CD8-positive, alpha-beta memory T cell (primary cell): ENCODE data around the gene FUT8. TPM values are rescaled to one million over a fixed set of nuclear protein-coding genes. Genes with fewer than 3 reads are reported as not detected.
A peak's percentile ranks its signal among the peaks of the same experiment; 100 is the strongest.

Experiments used
- CTCF ChIA-PET: fragments of 350-600 bp; sonication (Branson Sonifier 250); formaldehyde crosslinking; loops from one replicate; lab custom pipeline; 2021; ENCODE audit warnings: antibody characterized with exemption; lab: Charles Lee
- POLR2A ChIA-PET: fragments of 350-600 bp; sonication (Branson Sonifier 250); formaldehyde crosslinking; loops from one replicate; lab custom pipeline; 2021; ENCODE audit warnings: antibody characterized with exemption; lab: Charles Lee
- DNase-seq, 5 donors: peaks; one replicate each; pipeline versions ENCODE4 v3.0.0 to v3.0.0-alpha.2; 2020 to 2022; ENCODE audit warnings: mixed read lengths in 1 of 5
- H3K27ac ChIP-seq: one replicate; pipeline ENCODE4 v1.7.0; 2013; ENCODE audit warnings: low read depth, mild to moderate bottlenecking, low read length, moderate library complexity
- H3K27me3 ChIP-seq: 2 replicates; pipeline ENCODE4 v1.7.0; 2013; ENCODE audit warnings: low read length, mild to moderate bottlenecking; ENCODE audit not compliant: insufficient read depth, poor library complexity, severe bottlenecking
- H3K36me3 ChIP-seq: 2 replicates; pipeline ENCODE4 v1.7.0; 2013; ENCODE audit warnings: mild to moderate bottlenecking, low read length, moderate library complexity; ENCODE audit not compliant: insufficient read depth
- H3K4me1 ChIP-seq: 2 replicates; pipeline ENCODE4 v1.7.0; 2013; ENCODE audit warnings: mild to moderate bottlenecking, low read length, moderate library complexity; ENCODE audit not compliant: insufficient read depth
- H3K4me3 ChIP-seq: 2 replicates; pipeline ENCODE4 v1.7.0; 2013; ENCODE audit warnings: mild to moderate bottlenecking, low read length
- H3K9me3 ChIP-seq: 2 replicates; pipeline ENCODE4 v1.7.0; 2013; ENCODE audit warnings: mild to moderate bottlenecking, low read length
- H3K27ac Mint-ChIP-seq, 8 donors: one replicate each; pipeline ENCODE4 v1.8.0; 2020 to 2021; ENCODE audit warnings: mixed read lengths in 8 of 8, mild to moderate bottlenecking in 6 of 8, inconsistent platforms in 3 of 8, moderate library complexity in 3 of 8
- H3K27me3 Mint-ChIP-seq, 2 donors: one replicate each; pipeline ENCODE4 v1.8.0; 2020 to 2021; ENCODE audit warnings: mixed read lengths in 2 of 2, mild to moderate bottlenecking in 1 of 2, moderate library complexity in 1 of 2
- H3K36me3 Mint-ChIP-seq, 3 donors: one replicate each; pipeline ENCODE4 v1.8.0; 2020 to 2021; ENCODE audit warnings: mixed read lengths in 3 of 3, inconsistent platforms in 1 of 3, mild to moderate bottlenecking in 1 of 3
- H3K4me1 Mint-ChIP-seq, 3 donors: one replicate each; pipeline ENCODE4 v1.8.0; 2020 to 2021; ENCODE audit warnings: mixed read lengths in 3 of 3, inconsistent platforms in 1 of 3, mild to moderate bottlenecking in 1 of 3
- H3K4me3 Mint-ChIP-seq, 7 donors: one replicate each; pipeline ENCODE4 v1.8.0; 2020 to 2021; ENCODE audit warnings: mixed read lengths in 7 of 7, mild to moderate bottlenecking in 6 of 7, moderate library complexity in 4 of 7, inconsistent platforms in 2 of 7
- H3K9me3 Mint-ChIP-seq, 5 donors: one replicate each; pipeline ENCODE4 v1.8.0; 2020 to 2022; ENCODE audit warnings: mixed read lengths in 5 of 5, mild to moderate bottlenecking in 3 of 5, moderate library complexity in 2 of 5, inconsistent platforms in 1 of 5
- polyA plus RNA-seq: library from polyadenylated mRNA; unstranded; fragments of 300-500 nt; fragmentation: Illumina TruSeq; gene quantifications from one replicate; pipeline ENCODE4 v1.2.3, GENCODE V29; 2021
- total RNA-seq, 2 experiments: library from RNA; stranded (reverse); gene quantifications; one replicate each; pipeline ENCODE4 v1.2.3, GENCODE V29; 2021

The FUT8 gene
- total and polyA plus RNA-seq, 3 experiments from 2014 or later, result 13.3 to 81.7 (median 76.0) TPM

DNA sequence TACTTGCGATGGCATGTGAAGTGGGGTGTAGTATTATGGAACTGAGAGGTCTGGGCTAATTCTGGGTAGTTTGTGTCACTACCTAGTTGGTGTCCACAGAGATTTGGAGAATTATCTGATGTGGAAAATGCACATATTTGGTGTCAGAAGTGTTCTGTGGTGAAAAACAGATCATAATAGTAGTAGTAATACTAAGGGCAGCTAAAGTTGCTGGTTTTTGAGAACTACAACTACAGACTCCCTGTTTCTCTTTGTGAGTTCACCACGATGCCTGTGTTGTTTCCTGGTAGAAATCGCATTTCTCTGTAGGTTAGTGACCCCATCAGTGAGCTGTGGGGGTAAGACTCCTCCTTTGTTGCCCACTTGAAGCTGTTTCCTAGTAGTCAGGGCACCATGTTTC, 206.5 kb downstream of the FUT8 start:
- Histone ChIP-seq H3K4me3 (no peak overlapping the region), H3K27ac (no peak overlapping the region), H3K36me3 (no peaks in the 10 kb centered on the region), H3K27me3 (no peaks in the 10 kb centered on the region), H3K4me1 (no peaks in the 10 kb centered on the region), H3K9me3 (no peaks in the 10 kb centered on the region)
- ChIA-PET POLR2A (no interaction called here), CTCF (no interaction called here)
- H3K27ac Mint-ChIP-seq, result peak overlapping the region in 1 of 8 donors; percentile 58
- no peaks in the 10 kb centered on the region for H3K27me3 Mint-ChIP-seq
- peaks cover 8 to 36% (median 9%) of the 10 kb centered on the region in 3 donors for H3K36me3 Mint-ChIP-seq
- no peak for DNase-seq
- H3K4me3 Mint-ChIP-seq, result no peak overlapping the region
- H3K9me3 Mint-ChIP-seq, result no peaks in the 10 kb centered on the region
- H3K4me1 Mint-ChIP-seq, result peaks cover 7 to 15% (median 9%) of the 10 kb centered on the region in 3 donors

- peaks cover 7 to 11% (median 9%) of the 10 kb centered on the region in 3 donors for H3K4me1 Mint-ChIP-seq
- no peak overlapping the region for H3K27ac ChIP-seq
- no peaks in the 10 kb centered on the region for H3K9me3 Mint-ChIP-seq
- ChIA-PET POLR2A (no interaction called here), CTCF (no interaction called here)
- H3K4me1 ChIP-seq, result no peaks in the 10 kb centered on the region
- H3K36me3 ChIP-seq, result no peaks in the 10 kb centered on the region
- no peaks in the 10 kb centered on the region for H3K27me3 ChIP-seq
- H3K4me3 ChIP-seq, result no peak overlapping the region
- DNase-seq, result no peak
- peak overlapping the region in 2 of 8 donors; percentile 3 to 46 for H3K27ac Mint-ChIP-seq
- no peaks in the 10 kb centered on the region for H3K9me3 ChIP-seq
- no peak overlapping the region for H3K4me3 Mint-ChIP-seq
- H3K27me3 Mint-ChIP-seq, result no peaks in the 10 kb centered on the region
- peaks cover 8 to 39% (median 11%) of the 10 kb centered on the region in 3 donors for H3K36me3 Mint-ChIP-seq
Measured at GRCh38 chr14:65620195-65620594, 207.7 kb downstream of the FUT8 start.

DNA sequence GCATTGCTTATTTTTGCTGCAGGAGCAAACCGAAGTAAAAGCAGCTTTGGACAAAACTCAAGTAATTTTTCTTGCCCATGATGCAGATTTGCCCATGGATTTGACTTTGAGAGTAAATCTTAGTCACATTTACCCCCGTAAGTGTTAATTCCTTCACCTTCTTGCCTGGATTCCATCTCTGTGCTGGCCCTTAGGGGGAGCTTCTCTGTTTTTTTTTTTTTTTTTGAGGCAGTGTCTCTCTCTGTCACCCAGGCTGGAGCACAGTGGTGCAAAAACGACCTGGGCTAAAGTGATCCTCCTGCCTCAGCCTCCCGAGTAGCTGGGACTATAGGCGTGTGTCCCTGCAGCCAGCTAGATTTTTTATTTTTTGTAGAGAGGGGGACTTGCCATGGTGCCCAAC, 210.2 kb downstream of the FUT8 start:
- no peak for DNase-seq
- no peak overlapping the region for H3K4me3 ChIP-seq
- no peak overlapping the region for H3K4me3 Mint-ChIP-seq
- no peaks in the 10 kb centered on the region for H3K27me3 ChIP-seq
- H3K36me3 ChIP-seq, result no peaks in the 10 kb centered on the region
- H3K36me3 Mint-ChIP-seq, result peaks cover 0 to 23% (median 8%) of the 10 kb centered on the region in 3 donors
- peaks cover 7 to 14% (median 9%) of the 10 kb centered on the region in 3 donors for H3K4me1 Mint-ChIP-seq
- H3K9me3 Mint-ChIP-seq, result no peaks in the 10 kb centered on the region
- H3K9me3 ChIP-seq, result no peaks in the 10 kb centered on the region
- no peaks in the 10 kb centered on the region for H3K27me3 Mint-ChIP-seq
- ChIA-PET POLR2A (no interaction called here), CTCF (no interaction called here)
- no peak overlapping the region for H3K27ac ChIP-seq
- H3K4me1 ChIP-seq, result no peaks in the 10 kb centered on the region
- H3K27ac Mint-ChIP-seq, result no peak overlapping the region

DNA sequence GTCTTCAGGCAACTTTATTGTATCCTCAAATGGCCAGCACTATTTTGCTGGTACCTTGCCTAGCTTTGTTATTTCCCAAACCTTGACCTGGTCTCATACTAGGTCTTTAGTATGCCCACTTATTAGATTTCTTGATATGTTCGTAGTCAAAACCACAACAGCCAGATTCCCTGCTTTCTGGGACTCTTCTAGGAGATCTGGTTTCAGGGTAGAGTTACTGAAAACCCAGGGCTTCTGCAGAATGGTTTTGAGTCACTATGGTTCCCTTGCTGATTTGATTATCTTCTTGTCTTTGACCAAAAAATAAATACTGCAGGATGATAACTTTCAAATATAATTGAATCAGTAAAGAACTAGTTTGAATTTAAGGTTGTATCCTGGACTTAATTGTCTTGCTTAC, 211.2 kb downstream of the FUT8 start:
- no peak overlapping the region for H3K4me3 ChIP-seq
- no peak for DNase-seq
- Mint-ChIP-seq H3K27me3 (no peaks in the 10 kb centered on the region), H3K4me3 (no peak overlapping the region), H3K36me3 (peaks cover 0 to 21% (median 8%) of the 10 kb centered on the region in 3 donors), H3K4me1 (peaks cover 7 to 14% (median 8%) of the 10 kb centered on the region in 3 donors), H3K27ac (no peak overlapping the region), H3K9me3 (no peaks in the 10 kb centered on the region)
- no peaks in the 10 kb centered on the region for H3K9me3 ChIP-seq
- no peak overlapping the region for H3K27ac ChIP-seq
- POLR2A ChIA-PET, result interaction anchor here (0.6 kb wide), 1 partner anchor 278 kb away, joined by 3 read pairs; no protein-coding TSS in a partner anchor
- H3K36me3 ChIP-seq, result no peaks in the 10 kb centered on the region
- no peaks in the 10 kb centered on the region for H3K4me1 ChIP-seq
- CTCF ChIA-PET, result interaction anchor here (0.8 kb wide), 1 partner anchor 9 kb away, joined by 4 read pairs; no protein-coding TSS in a partner anchor
- H3K27me3 ChIP-seq, result no peaks in the 10 kb centered on the region

- ChIA-PET POLR2A (no interaction called here), CTCF (no interaction called here)
- no peaks in the 10 kb centered on the region for H3K4me1 ChIP-seq
- peaks cover 6% of the 10 kb centered on the region for H3K36me3 ChIP-seq
- no peak overlapping the region for H3K4me3 Mint-ChIP-seq
- H3K36me3 Mint-ChIP-seq, result peaks cover 7 to 13% (median 8%) of the 10 kb centered on the region in 3 donors
- H3K27me3 Mint-ChIP-seq, result no peaks in the 10 kb centered on the region
- no peaks in the 10 kb centered on the region for H3K27me3 ChIP-seq
- no peaks in the 10 kb centered on the region for H3K9me3 ChIP-seq
- H3K27ac Mint-ChIP-seq, result no peak overlapping the region
- H3K27ac ChIP-seq, result no peak overlapping the region
- no peak for DNase-seq
- no peaks in the 10 kb centered on the region for H3K9me3 Mint-ChIP-seq
- no peak overlapping the region for H3K4me3 ChIP-seq
- peaks cover 0 to 10% (median 1%) of the 10 kb centered on the region in 3 donors for H3K4me1 Mint-ChIP-seq
Measured at GRCh38 chr14:65627315-65627714, 214.8 kb downstream of the FUT8 start.

- no peak overlapping the region for H3K4me3 Mint-ChIP-seq
- no peaks in the 10 kb centered on the region for H3K27me3 Mint-ChIP-seq
- Histone ChIP-seq H3K27me3 (no peaks in the 10 kb centered on the region), H3K9me3 (no peaks in the 10 kb centered on the region), H3K4me1 (no peaks in the 10 kb centered on the region), H3K36me3 (peaks cover 6% of the 10 kb centered on the region), H3K27ac (no peak overlapping the region), H3K4me3 (no peak overlapping the region)
- H3K36me3 Mint-ChIP-seq, result peaks cover 11 to 15% (median 12%) of the 10 kb centered on the region in 3 donors
- H3K9me3 Mint-ChIP-seq, result no peaks in the 10 kb centered on the region
- CTCF ChIA-PET, result no interaction called here
- POLR2A ChIA-PET, result interaction anchor here (0.8 kb wide), 1 partner anchor 20 kb away, joined by 3 read pairs; no protein-coding TSS in a partner anchor
- no peak for DNase-seq
- peaks cover 0 to 10% (median 1%) of the 10 kb centered on the region in 3 donors for H3K4me1 Mint-ChIP-seq
- H3K27ac Mint-ChIP-seq, result no peak overlapping the region
Measured at GRCh38 chr14:65628664-65629063, 216.1 kb downstream of the FUT8 start.

DNA sequence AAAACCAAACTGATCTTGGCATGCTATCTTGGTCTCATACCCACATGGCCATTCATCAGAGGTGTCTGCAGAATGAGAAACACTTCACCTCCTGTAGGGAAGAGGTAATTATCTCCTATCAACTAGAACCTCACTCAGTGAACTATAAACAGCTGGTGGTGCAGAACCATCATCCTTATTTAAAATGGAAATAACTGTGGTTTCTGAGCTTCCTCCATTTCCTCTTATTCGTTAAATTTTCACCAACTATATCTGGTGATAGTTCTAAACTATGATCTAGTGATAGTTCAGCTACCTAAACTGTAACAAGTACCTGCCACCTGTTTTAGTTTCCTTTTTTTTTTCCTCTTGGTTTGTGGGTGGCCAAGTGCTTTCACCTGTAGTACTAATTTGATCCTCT, 218.5 kb downstream of the FUT8 start:
- no peaks in the 10 kb centered on the region for H3K27me3 Mint-ChIP-seq
- CTCF ChIA-PET, result no interaction called here
- peaks cover 6 to 15% (median 15%) of the 10 kb centered on the region in 3 donors for H3K4me1 Mint-ChIP-seq

DNA sequence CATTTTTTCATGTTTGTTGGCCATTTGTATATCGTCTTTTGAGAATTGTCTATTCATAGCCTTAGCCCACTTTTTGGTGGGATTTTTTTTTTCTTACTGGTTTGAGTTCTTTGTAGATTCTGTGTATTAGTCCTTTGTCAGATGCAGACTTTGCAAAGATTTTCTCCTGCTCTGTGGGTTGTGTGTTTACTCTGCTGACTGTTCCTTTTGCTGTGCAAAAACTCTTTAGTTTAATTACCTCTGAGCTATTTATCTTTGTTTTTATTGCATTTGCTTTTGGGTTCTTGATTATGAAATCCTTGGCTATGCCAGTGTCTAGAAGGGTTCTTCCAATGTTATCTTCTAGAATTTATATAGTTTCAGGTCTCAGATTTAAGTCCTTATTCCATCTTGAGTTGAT, 220.0 kb downstream of the FUT8 start:
- ChIA-PET POLR2A (no interaction called here), CTCF (no interaction called here)
- H3K9me3 ChIP-seq, result no peaks in the 10 kb centered on the region
- no peak overlapping the region for H3K4me3 ChIP-seq
- H3K27me3 ChIP-seq, result no peaks in the 10 kb centered on the region
- no peak for DNase-seq
- peaks cover 19 to 29% (median 29%) of the 10 kb centered on the region in 3 donors for H3K4me1 Mint-ChIP-seq
- H3K4me1 ChIP-seq, result peaks cover 6% of the 10 kb centered on the region
- peak overlapping the region in 1 of 8 donors; percentile 38 for H3K27ac Mint-ChIP-seq
- peaks cover 0 to 6% (median 0%) of the 10 kb centered on the region in 5 donors for H3K9me3 Mint-ChIP-seq
- H3K27ac ChIP-seq, result no peak overlapping the region
- H3K4me3 Mint-ChIP-seq, result no peak overlapping the region
- no peaks in the 10 kb centered on the region for H3K27me3 Mint-ChIP-seq
- peaks cover 6% of the 10 kb centered on the region for H3K36me3 ChIP-seq
- H3K36me3 Mint-ChIP-seq, result peaks cover 16 to 23% (median 17%) of the 10 kb centered on the region in 3 donors

More for the DNA sequence above, 218.5 kb downstream of the FUT8 start:
- Histone ChIP-seq H3K36me3 (peaks cover 6% of the 10 kb centered on the region), H3K9me3 (no peaks in the 10 kb centered on the region), H3K27me3 (no peaks in the 10 kb centered on the region), H3K4me3 (no peak overlapping the region), H3K4me1 (peaks cover under 1% of the 10 kb centered on the region), H3K27ac (no peak overlapping the region)
- peaks cover 0 to 6% (median 0%) of the 10 kb centered on the region in 5 donors for H3K9me3 Mint-ChIP-seq
- peaks cover 16 to 20% (median 17%) of the 10 kb centered on the region in 3 donors for H3K36me3 Mint-ChIP-seq
- POLR2A ChIA-PET, result no interaction called here
- no peak overlapping the region for H3K4me3 Mint-ChIP-seq
- DNase-seq, result no peak
- H3K27ac Mint-ChIP-seq, result peak overlapping the region in 1 of 8 donors; percentile 39
